HepG2 (cell line): ENCODE results near the gene NFKBIA. TPM values are rescaled to one million over a fixed set of nuclear protein-coding genes. Genes with fewer than 3 reads are reported as not detected.

Source experiments
- ATAC-seq: fragments of 200-7000 bp; cut with Tn5 transposase; 3 replicates; pipeline ENCODE4 v1.9.1; 2020; ENCODE audit warnings: mild to moderate bottlenecking, moderate library complexity
- BruUV-seq: library from RNA; stranded (reverse); fragments of 400-500 nt; replicated peaks from 2 replicates; lab custom pipeline; 2021; lab: Mats Ljungman, UMichigan
- CTCF ChIA-PET: fragments of 300-600 bp; formaldehyde crosslinking; extraction: SDS; loops from one replicate; lab custom pipeline; 2021; ENCODE audit warnings: low total read pairs, inconsistent platforms, low intra/inter-chr PET ratio; lab: Yijun Ruan, JAX
- POLR2A ChIA-PET: fragments of 350-600 bp; sonication (Branson Sonifier 250); formaldehyde crosslinking; loops from one replicate; lab custom pipeline; 2020; ENCODE audit warnings: antibody characterized with exemption, inconsistent platforms; lab: Yijun Ruan, JAX
- DNase-seq: peaks from one replicate; pipeline ENCODE4 v3.0.0-alpha.2; 2015; ENCODE audit warnings: low spot score
- FAIRE-seq: peaks from 3 replicates; lab custom pipeline; 2011; peaks lifted over from hg19 to GRCh38; lab: Jason Lieb, UNC
- H2AFZ ChIP-seq: one replicate; pipeline ENCODE4 v1.6.1; 2011; ENCODE audit warnings: low read length, inconsistent platforms
- H3K27ac ChIP-seq: fragments of 300-600 bp; 3 replicates; pipeline ENCODE4 v1.8.0; 2011; ENCODE audit warnings: mixed run types, mild to moderate bottlenecking, mixed read lengths, low read length, inconsistent platforms; ENCODE audit not compliant: insufficient read depth; ENCODE audit errors: extremely low read length
- H3K27me3 ChIP-seq, 2 experiments: fragments of 200-600 bp in 1 of 2; 2 replicates in 1 of 2; 3 replicates in 1 of 2; pipeline versions ENCODE4 v1.6.0 to v1.8.0; 2011; ENCODE audit warnings: low read length in 2 of 2, mild to moderate bottlenecking in 2 of 2, moderate library complexity in 2 of 2, inconsistent platforms in 1 of 2; ENCODE audit not compliant: insufficient read depth in 2 of 2, control insufficient read depth in 1 of 2
- H3K36me3 ChIP-seq, 2 experiments: fragments of 200-600 bp in 1 of 2; replicated peaks in 1 of 2; 2 replicates in 1 of 2; 3 replicates in 1 of 2; pipeline versions ENCODE4 v1.5.1 to v1.8.0; 2011; ENCODE audit warnings: low read length in 2 of 2, inconsistent platforms in 1 of 2; ENCODE audit not compliant: insufficient read depth in 2 of 2, control insufficient read depth in 1 of 2
- H3K4me1 ChIP-seq: 2 replicates; pipeline ENCODE4 v1.5.1; 2012; ENCODE audit warnings: low read length, inconsistent platforms; ENCODE audit not compliant: insufficient read depth
- H3K4me2 ChIP-seq: 2 replicates; pipeline ENCODE4 v1.6.0; 2011; ENCODE audit warnings: low read depth, low read length, inconsistent platforms
- H3K4me3 ChIP-seq, 3 experiments: fragments of 200-600 bp in 1 of 3; sonication (generic), shearing (Covaris generic) in 1 of 3; replicated peaks in 1 of 3; 2 replicates each; pipeline ENCODE4 v1.5.1; 2011 to 2016; ENCODE audit warnings: low read length in 3 of 3, inconsistent platforms in 2 of 3, low read depth in 2 of 3, mild to moderate bottlenecking in 2 of 3, control low read depth in 1 of 3, mixed read lengths in 1 of 3; ENCODE audit not compliant: insufficient read depth in 1 of 3
- H3K79me2 ChIP-seq: one replicate; pipeline ENCODE4 v1.6.1; 2011; ENCODE audit warnings: low read length, inconsistent platforms; ENCODE audit not compliant: insufficient read depth
- H3K9ac ChIP-seq: 2 replicates; pipeline ENCODE4 v1.6.0; 2011; ENCODE audit warnings: mild to moderate bottlenecking, low read depth, low read length, inconsistent platforms; ENCODE audit not compliant: insufficient read depth
- H3K9me3 ChIP-seq: 2 replicates; pipeline ENCODE4 v1.5.1; 2012; ENCODE audit warnings: mild to moderate bottlenecking, low read length
- H4K20me1 ChIP-seq: 2 replicates; pipeline ENCODE4 v1.6.0; 2011; ENCODE audit warnings: inconsistent platforms, mild to moderate bottlenecking, low read length, moderate library complexity; ENCODE audit not compliant: insufficient read depth
- ETV5 ChIP-seq: IDR thresholded peaks from 2 replicates; pipeline ENCODE4 v1.6.1; 2018; ENCODE audit warnings: missing biosample characterization, missing genetic modification reagents, inconsistent platforms, borderline replicate concordance
- KDM2A ChIP-seq: sonication (generic); formaldehyde crosslinking; IDR thresholded peaks from 2 replicates; pipeline ENCODE4 v1.4.0; 2020; ENCODE audit warnings: low read depth, missing genetic modification reagents, borderline replicate concordance
- RELA ChIP-seq: sonication (generic); formaldehyde crosslinking; IDR thresholded peaks from 2 replicates; pipeline ENCODE4 v1.4.0; 2020; ENCODE audit warnings: missing genetic modification reagents
- SALL1 ChIP-seq: sonication (generic); formaldehyde crosslinking; IDR thresholded peaks from 2 replicates; pipeline ENCODE4 v1.8.0; 2022; ENCODE audit warnings: mild to moderate bottlenecking, missing genetic modification reagents
- SIX1 ChIP-seq: sonication (generic); formaldehyde crosslinking; IDR thresholded peaks from 2 replicates; pipeline ENCODE4 v1.4.0; 2020; ENCODE audit warnings: missing genetic modification reagents, borderline replicate concordance
- ZNF160 ChIP-seq: sonication (generic); formaldehyde crosslinking; IDR thresholded peaks from 2 replicates; pipeline ENCODE4 v1.8.0; 2022; ENCODE audit warnings: mild to moderate bottlenecking, inconsistent platforms, missing genetic modification reagents
- ZNF781 ChIP-seq: sonication (generic); formaldehyde crosslinking; IDR thresholded peaks from 2 replicates; pipeline ENCODE4 v1.5.1; 2020; ENCODE audit warnings: borderline replicate concordance, mild to moderate bottlenecking, missing genetic modification reagents; ENCODE audit errors: not compliant biosample characterization
- WGBS: methylation state at CpG from one replicate; pipeline ENCODE4 v1.1.6; 2017; ENCODE audit warnings: low lambda C conversion rate; 5-methylcytosine and 5-hydroxymethylcytosine counted together
- in situ Hi-C: cut with HindIII; loops from 2 replicates; pipeline ENCODE4 v1.10.0; 2017; ENCODE audit warnings: low pct_unique_long_range_greater_than_20kb; ENCODE audit not compliant: extremely low pct_ligation_motif_present
- intact Hi-C: fragments of 100-400 bp; cut with micrococcal nuclease; formaldehyde crosslinking; loops from one replicate; pipeline ENCODE4 v1.10.0; 2022; ENCODE audit not compliant: unreplicated experiment
- polyA plus RNA-seq, 8 experiments: library from polyadenylated mRNA; depleted of rRNA in 3 of 8; stranded (reverse) in 7 of 8; unstranded in 1 of 8; fragments of >200 nt; fragmentation: Illumina TruSeq in 4 of 8; extraction: Trizol in 4 of 8; gene quantifications; 2 replicates each; pipeline versions ENCODE4 v1.2.1 to v1.2.3, GENCODE V29; 2011 to 2016; ENCODE audit warnings: low read depth in 4 of 8, missing spikeins in 1 of 8, mixed read lengths in 1 of 8; ENCODE audit not compliant: insufficient read depth in 1 of 8
- total RNA-seq, 5 experiments: library from RNA; depleted of rRNA; stranded (reverse); fragments of >200 nt; fragmentation: Illumina TruSeq; extraction: Trizol; gene quantifications; 2 replicates each; pipeline ENCODE4 v1.2.3, GENCODE V29; 2016; ENCODE audit warnings: low read depth in 1 of 5
- TF ChIP-seq, protein P1 (sequence below): sonication (generic); formaldehyde crosslinking; IDR thresholded peaks from 2 replicates; pipeline ENCODE4 v1.5.0; 2020; ENCODE audit warnings: missing genetic modification reagents, mild to moderate bottlenecking, borderline replicate concordance
- TF ChIP-seq, protein P2 (sequence below): IDR thresholded peaks from 2 replicates; pipeline ENCODE4 v1.6.1; 2018; ENCODE audit warnings: missing genetic modification reagents
- TF ChIP-seq, protein P3 (sequence below): sonication (generic); formaldehyde crosslinking; IDR thresholded peaks from 2 replicates; pipeline ENCODE4 v1.5.0; 2020; ENCODE audit warnings: missing genetic modification reagents, mild to moderate bottlenecking, borderline replicate concordance
- TF ChIP-seq, protein P4 (sequence below): sonication (generic); formaldehyde crosslinking; IDR thresholded peaks from 2 replicates; pipeline ENCODE4 v1.4.0; 2020; ENCODE audit warnings: missing genetic modification reagents, borderline replicate concordance
- TF ChIP-seq, protein P5 (sequence below): sonication (generic); formaldehyde crosslinking; IDR thresholded peaks from 2 replicates; pipeline ENCODE4 v1.5.0; 2020; ENCODE audit warnings: missing genetic modification reagents, mild to moderate bottlenecking, borderline replicate concordance
- TF ChIP-seq, protein P6 (sequence below): sonication (generic); formaldehyde crosslinking; IDR thresholded peaks from 2 replicates; pipeline ENCODE4 v1.4.0; 2020; ENCODE audit warnings: missing genetic modification reagents, mild to moderate bottlenecking, borderline replicate concordance

The NFKBIA gene
- total and polyA plus RNA-seq, 2 of the 13 experiments (the other 11 are each of a cell fraction or from before 2014, with no cell fraction given): 197 to 319 TPM

DNA sequence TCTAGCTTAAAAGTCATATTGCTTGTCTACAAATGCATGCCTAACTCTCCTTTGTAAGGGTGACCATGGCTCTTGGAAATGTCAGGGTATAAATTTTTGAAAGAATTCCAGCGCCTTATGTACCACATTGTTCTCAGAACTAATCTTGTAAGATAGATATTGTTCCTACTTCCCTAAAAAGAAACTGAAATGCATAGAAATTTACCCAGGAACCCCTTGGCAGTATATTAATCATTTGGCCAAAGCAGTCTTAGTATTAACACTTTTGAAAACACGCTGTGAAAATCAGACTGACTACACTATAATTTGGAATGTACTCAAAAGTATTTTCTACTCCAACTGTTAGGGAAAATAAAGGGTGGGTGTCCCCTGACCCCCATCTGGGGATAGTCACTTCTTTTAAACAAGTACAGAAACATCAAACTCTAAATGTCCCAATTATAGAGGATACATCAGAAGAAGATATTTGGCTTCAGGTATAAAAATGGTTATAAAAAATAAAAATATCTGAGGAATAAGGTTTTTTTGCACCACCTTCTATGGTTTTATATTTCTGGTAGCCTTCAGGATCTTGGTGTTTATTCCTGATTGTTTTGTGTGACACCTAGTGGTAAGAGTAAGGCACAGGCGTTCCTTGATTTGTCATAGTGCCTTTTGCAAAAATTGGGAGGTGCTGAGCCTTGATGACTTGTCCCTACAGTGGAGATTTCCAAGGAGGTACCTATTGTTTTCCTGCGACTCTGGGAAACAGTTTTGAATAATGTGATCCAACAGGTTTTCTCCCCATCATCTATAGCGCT lies 2.2 kb upstream of the NFKBIA start:
- H3K36me3 ChIP-seq: peaks cover 17 to 19% of the 10 kb centered on the region in 2 experiments
- no peak overlapping the region for H2AFZ ChIP-seq
- peaks cover 19% of the 10 kb centered on the region for H4K20me1 ChIP-seq
- DNase-seq (peak; percentile 87), ATAC-seq (no peak), FAIRE-seq (peak; percentile 90)
- no peak overlapping the region for H3K4me2 ChIP-seq
- ChIA-PET CTCF (interaction anchor here (1.0 to 4.9 kb wide), 9 partner anchors 12 to 266 kb away, joined by 3 to 51 read pairs (median 7); no protein-coding TSS in a partner anchor), POLR2A (interaction anchor here (3.0 to 11.4 kb wide), 8 partner anchors 17 to 424 kb away, joined by 28 to 473 read pairs (median 88); partner anchors contain the start of genes FAM177A1, PPP2R3C, PRORP and PSMA6)
- 14% methylated on average over 5 of the region's 5 CpGs for WGBS
- H3K27me3 ChIP-seq: no peaks in the 10 kb centered on the region; a peak in 2 of 5 replicates
- H3K9ac ChIP-seq: no peak overlapping the region
- no peaks in the 10 kb centered on the region for H3K9me3 ChIP-seq
- intact Hi-C loops (loop anchor here (1.0 to 5.0 kb wide), 5 partner anchors 72 to 359 kb away; partner anchors contain the start of gene FAM177A1), in situ Hi-C loops (loop anchor here (5.0 kb wide), 5 partner anchors 74 to 284 kb away; partner anchors contain the start of genes PPP2R3C and PRORP)
- peaks cover 63% of the 10 kb centered on the region for H3K4me1 ChIP-seq
- H3K79me2 ChIP-seq: peaks cover 22% of the 10 kb centered on the region
- H3K4me3 ChIP-seq: no peak overlapping the region
- no peak overlapping the region for H3K27ac ChIP-seq
- BruUV-seq: no TSS peak
- TF ChIP-seq ZNF160 (CRISPR knock-in tag): no peak
- TF ChIP-seq, protein P1, sequence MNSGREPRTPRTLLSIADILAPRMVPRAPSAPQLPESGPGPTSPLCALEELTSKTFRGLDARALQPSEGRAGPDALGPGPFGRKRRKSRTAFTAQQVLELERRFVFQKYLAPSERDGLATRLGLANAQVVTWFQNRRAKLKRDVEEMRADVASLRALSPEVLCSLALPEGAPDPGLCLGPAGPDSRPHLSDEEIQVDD (CRISPR knock-in tag): no peak
- TF ChIP-seq RELA (CRISPR knock-in tag): peak; percentile 36; the same call in 1 of the 2 replicates
- TF ChIP-seq ETV5 (CRISPR knock-in tag): no peak
- TF ChIP-seq, protein P2, sequence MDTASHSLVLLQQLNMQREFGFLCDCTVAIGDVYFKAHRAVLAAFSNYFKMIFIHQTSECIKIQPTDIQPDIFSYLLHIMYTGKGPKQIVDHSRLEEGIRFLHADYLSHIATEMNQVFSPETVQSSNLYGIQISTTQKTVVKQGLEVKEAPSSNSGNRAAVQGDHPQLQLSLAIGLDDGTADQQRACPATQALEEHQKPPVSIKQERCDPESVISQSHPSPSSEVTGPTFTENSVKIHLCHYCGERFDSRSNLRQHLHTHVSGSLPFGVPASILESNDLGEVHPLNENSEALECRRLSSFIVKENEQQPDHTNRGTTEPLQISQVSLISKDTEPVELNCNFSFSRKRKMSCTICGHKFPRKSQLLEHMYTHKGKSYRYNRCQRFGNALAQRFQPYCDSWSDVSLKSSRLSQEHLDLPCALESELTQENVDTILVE (CRISPR knock-in tag): peak; percentile 82
- TF ChIP-seq, protein P3, sequence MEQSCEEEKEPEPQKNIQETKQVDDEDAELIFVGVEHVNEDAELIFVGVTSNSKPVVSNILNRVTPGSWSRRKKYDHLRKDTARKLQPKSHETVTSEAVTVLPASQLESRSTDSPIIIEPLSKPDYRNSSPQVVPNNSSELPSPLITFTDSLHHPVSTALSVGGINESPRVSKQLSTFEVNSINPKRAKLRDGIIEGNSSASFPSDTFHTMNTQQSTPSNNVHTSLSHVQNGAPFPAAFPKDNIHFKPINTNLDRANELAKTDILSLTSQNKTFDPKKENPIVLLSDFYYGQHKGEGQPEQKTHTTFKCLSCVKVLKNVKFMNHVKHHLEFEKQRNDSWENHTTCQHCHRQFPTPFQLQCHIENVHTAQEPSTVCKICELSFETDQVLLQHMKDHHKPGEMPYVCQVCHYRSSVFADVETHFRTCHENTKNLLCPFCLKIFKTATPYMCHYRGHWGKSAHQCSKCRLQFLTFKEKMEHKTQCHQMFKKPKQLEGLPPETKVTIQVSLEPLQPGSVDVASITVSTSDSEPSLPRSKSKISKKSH (CRISPR knock-in tag): no peak
- no peak for TF ChIP-seq SALL1 (CRISPR knock-in tag)
- TF ChIP-seq, protein P4, sequence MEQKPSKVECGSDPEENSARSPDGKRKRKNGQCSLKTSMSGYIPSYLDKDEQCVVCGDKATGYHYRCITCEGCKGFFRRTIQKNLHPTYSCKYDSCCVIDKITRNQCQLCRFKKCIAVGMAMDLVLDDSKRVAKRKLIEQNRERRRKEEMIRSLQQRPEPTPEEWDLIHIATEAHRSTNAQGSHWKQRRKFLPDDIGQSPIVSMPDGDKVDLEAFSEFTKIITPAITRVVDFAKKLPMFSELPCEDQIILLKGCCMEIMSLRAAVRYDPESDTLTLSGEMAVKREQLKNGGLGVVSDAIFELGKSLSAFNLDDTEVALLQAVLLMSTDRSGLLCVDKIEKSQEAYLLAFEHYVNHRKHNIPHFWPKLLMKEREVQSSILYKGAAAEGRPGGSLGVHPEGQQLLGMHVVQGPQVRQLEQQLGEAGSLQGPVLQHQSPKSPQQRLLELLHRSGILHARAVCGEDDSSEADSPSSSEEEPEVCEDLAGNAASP (CRISPR knock-in tag): peak; percentile 56; the same call in 1 of the 2 replicates
- TF ChIP-seq, protein P5, sequence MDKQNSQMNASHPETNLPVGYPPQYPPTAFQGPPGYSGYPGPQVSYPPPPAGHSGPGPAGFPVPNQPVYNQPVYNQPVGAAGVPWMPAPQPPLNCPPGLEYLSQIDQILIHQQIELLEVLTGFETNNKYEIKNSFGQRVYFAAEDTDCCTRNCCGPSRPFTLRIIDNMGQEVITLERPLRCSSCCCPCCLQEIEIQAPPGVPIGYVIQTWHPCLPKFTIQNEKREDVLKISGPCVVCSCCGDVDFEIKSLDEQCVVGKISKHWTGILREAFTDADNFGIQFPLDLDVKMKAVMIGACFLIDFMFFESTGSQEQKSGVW (CRISPR knock-in tag): no peak
- TF ChIP-seq, protein P6, sequence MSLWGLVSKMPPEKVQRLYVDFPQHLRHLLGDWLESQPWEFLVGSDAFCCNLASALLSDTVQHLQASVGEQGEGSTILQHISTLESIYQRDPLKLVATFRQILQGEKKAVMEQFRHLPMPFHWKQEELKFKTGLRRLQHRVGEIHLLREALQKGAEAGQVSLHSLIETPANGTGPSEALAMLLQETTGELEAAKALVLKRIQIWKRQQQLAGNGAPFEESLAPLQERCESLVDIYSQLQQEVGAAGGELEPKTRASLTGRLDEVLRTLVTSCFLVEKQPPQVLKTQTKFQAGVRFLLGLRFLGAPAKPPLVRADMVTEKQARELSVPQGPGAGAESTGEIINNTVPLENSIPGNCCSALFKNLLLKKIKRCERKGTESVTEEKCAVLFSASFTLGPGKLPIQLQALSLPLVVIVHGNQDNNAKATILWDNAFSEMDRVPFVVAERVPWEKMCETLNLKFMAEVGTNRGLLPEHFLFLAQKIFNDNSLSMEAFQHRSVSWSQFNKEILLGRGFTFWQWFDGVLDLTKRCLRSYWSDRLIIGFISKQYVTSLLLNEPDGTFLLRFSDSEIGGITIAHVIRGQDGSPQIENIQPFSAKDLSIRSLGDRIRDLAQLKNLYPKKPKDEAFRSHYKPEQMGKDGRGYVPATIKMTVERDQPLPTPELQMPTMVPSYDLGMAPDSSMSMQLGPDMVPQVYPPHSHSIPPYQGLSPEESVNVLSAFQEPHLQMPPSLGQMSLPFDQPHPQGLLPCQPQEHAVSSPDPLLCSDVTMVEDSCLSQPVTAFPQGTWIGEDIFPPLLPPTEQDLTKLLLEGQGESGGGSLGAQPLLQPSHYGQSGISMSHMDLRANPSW: peak; percentile 89
- TF ChIP-seq KDM2A: no peak
- peak; percentile 53; the same call in 1 of the 2 replicates for TF ChIP-seq SIX1 (CRISPR knock-in tag)
- TF ChIP-seq ZNF781 (CRISPR knock-in tag): no peak
